CD4-positive, alpha-beta T cell (primary cell): ENCODE data around the gene SRPK2. TPM values are rescaled to one million over a fixed set of nuclear protein-coding genes. Genes with fewer than 3 reads are reported as not detected.

Experiments used
- ATAC-seq: fragments of 200-7000 bp; cut with Tn5 transposase; one replicate; pipeline ENCODE4 v1.10.0; 2022; ENCODE audit warnings: mild to moderate bottlenecking; ENCODE audit not compliant: poor library complexity
- CTCF ChIA-PET: fragments of 350-600 bp; sonication (Branson Sonifier 250); formaldehyde crosslinking; loops from one replicate; lab custom pipeline; 2021; ENCODE audit warnings: antibody characterized with exemption, inconsistent platforms; lab: Charles Lee
- POLR2A ChIA-PET: fragments of 350-600 bp; sonication (Branson Sonifier 250); formaldehyde crosslinking; loops from one replicate; lab custom pipeline; 2021; ENCODE audit warnings: antibody characterized with exemption, inconsistent platforms; lab: Charles Lee
- DNase-seq, 14 experiments: peaks; one replicate each; pipeline ENCODE4 v3.0.0-alpha.2; 2013 to 2020; ENCODE audit warnings: mixed read lengths in 2 of 14
- H3K27ac ChIP-seq, 2 donors: one replicate each; pipeline versions ENCODE4 v1.5.1 to v1.7.0; 2013; ENCODE audit warnings: low read length in 2 of 2, low read depth in 1 of 2, mild to moderate bottlenecking in 1 of 2
- H3K27me3 ChIP-seq, 2 experiments: 1 replicate in 1 of 2; 2 replicates in 1 of 2; pipeline versions ENCODE4 v1.6.1 to v1.7.0; 2013; ENCODE audit warnings: low read length in 2 of 2, control low read depth in 1 of 2, mild to moderate bottlenecking in 1 of 2, moderate library complexity in 1 of 2; ENCODE audit not compliant: insufficient read depth in 2 of 2, control insufficient read depth in 1 of 2
- H3K36me3 ChIP-seq: one replicate; pipeline ENCODE4 v1.6.1; 2013; ENCODE audit warnings: low read length, control low read depth; ENCODE audit not compliant: insufficient read depth
- H3K4me1 ChIP-seq: one replicate; pipeline ENCODE4 v1.6.1; 2013; ENCODE audit warnings: low read length, control low read depth; ENCODE audit not compliant: insufficient read depth
- H3K4me3 ChIP-seq: one replicate; pipeline ENCODE4 v1.5.1; 2013; ENCODE audit warnings: mild to moderate bottlenecking, low read length, moderate library complexity
- H3K9me3 ChIP-seq, 2 experiments: 1 replicate in 1 of 2; 2 replicates in 1 of 2; pipeline versions ENCODE4 v1.6.1 to v1.7.0; 2013; ENCODE audit warnings: low read length in 2 of 2, mild to moderate bottlenecking in 2 of 2, control low read depth in 1 of 2, moderate library complexity in 1 of 2; ENCODE audit not compliant: control insufficient read depth in 1 of 2, insufficient read depth in 1 of 2
- H3K27ac Mint-ChIP-seq: one replicate; pipeline ENCODE4 v1.8.0; 2020; ENCODE audit warnings: mixed read lengths
- H3K27me3 Mint-ChIP-seq: one replicate; pipeline ENCODE4 v1.8.0; 2021; ENCODE audit warnings: mixed read lengths
- H3K36me3 Mint-ChIP-seq: one replicate; pipeline ENCODE4 v1.8.0; 2021; ENCODE audit warnings: low read depth, mixed read lengths
- H3K4me1 Mint-ChIP-seq: one replicate; pipeline ENCODE4 v1.8.0; 2021; ENCODE audit warnings: low read depth, mixed read lengths
- H3K4me3 Mint-ChIP-seq: one replicate; pipeline ENCODE4 v1.8.0; 2020; ENCODE audit warnings: mild to moderate bottlenecking, mixed read lengths
- H3K9me3 Mint-ChIP-seq: one replicate; pipeline ENCODE4 v1.8.0; 2020; ENCODE audit warnings: mixed read lengths
- intact Hi-C, 2 experiments: fragments of 100-400 bp; cut with DNase I in 1 of 2; cut with micrococcal nuclease in 1 of 2; formaldehyde crosslinking; loops; one replicate each; pipeline versions ENCODE4 v1.15.1 to v1.9.0; 2023 to 2025; cut with DNase I, micrococcal nuclease
- total RNA-seq, 174 experiments: library from RNA in 2 of 174; stranded (reverse) in 2 of 174; gene quantifications; one replicate each; pipeline ENCODE4 v1.2.3 and lab custom pipeline; 2021 to 2026
- TF ChIP-seq, protein P1 (sequence below): fragments of 200-600 bp; IDR thresholded peaks from one replicate; pipeline ENCODE4 v1.8.0; 2022; ENCODE audit warnings: antibody characterized with exemption, mild to moderate bottlenecking

SRPK2 gene
- total RNA-seq, 2 experiments from 2014 or later: 39.9 to 40.9 TPM

DNA sequence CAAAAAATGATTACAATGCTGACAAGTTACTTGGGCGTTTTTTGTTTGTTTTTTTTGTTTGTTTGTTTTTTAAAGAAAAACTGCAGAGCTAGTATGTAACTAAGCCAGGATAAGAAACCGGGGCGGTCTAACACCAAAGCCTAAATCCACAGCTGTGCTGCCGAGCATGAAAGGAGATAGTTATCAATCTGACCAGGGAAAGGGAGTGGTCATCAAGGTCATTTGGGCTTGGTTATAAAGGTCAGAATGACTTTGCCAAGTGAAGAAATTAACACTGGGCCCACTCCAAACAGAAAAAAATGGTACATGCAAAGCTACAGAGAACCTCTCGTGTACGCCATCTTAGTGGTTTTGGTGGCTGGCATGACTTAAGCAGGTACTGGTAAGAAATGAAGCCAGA lies 104.7 kb downstream of the SRPK2 start:
- no peaks in the 10 kb centered on the region for H3K9me3 ChIP-seq
- H3K27ac ChIP-seq: no peak overlapping the region
- no peak for ATAC-seq
- intact Hi-C loops: no loop called here
- POLR2A ChIA-PET: interaction anchor here (0.7 to 1.2 kb wide), 2 partner anchors 161 to 301 kb away, joined by 3 to 4 read pairs; no protein-coding TSS in a partner anchor
- H3K27me3 ChIP-seq: no peaks in the 10 kb centered on the region
- Mint-ChIP-seq H3K4me1 (peaks cover 53% of the 10 kb centered on the region), H3K9me3 (no peaks in the 10 kb centered on the region), H3K27me3 (no peaks in the 10 kb centered on the region), H3K27ac (no peak overlapping the region), H3K36me3 (peaks cover 12% of the 10 kb centered on the region), H3K4me3 (no peak overlapping the region)
- TF ChIP-seq, protein P1, sequence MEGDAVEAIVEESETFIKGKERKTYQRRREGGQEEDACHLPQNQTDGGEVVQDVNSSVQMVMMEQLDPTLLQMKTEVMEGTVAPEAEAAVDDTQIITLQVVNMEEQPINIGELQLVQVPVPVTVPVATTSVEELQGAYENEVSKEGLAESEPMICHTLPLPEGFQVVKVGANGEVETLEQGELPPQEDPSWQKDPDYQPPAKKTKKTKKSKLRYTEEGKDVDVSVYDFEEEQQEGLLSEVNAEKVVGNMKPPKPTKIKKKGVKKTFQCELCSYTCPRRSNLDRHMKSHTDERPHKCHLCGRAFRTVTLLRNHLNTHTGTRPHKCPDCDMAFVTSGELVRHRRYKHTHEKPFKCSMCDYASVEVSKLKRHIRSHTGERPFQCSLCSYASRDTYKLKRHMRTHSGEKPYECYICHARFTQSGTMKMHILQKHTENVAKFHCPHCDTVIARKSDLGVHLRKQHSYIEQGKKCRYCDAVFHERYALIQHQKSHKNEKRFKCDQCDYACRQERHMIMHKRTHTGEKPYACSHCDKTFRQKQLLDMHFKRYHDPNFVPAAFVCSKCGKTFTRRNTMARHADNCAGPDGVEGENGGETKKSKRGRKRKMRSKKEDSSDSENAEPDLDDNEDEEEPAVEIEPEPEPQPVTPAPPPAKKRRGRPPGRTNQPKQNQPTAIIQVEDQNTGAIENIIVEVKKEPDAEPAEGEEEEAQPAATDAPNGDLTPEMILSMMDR: no peak
- no peak overlapping the region for H3K4me3 ChIP-seq
- DNase-seq: no peak
- H3K4me1 ChIP-seq: peaks cover 7% of the 10 kb centered on the region
- CTCF ChIA-PET: interaction anchor here (1.0 kb wide), 1 partner anchor 61 kb away, joined by 3 read pairs; no protein-coding TSS in a partner anchor
- H3K36me3 ChIP-seq: no peaks in the 10 kb centered on the region

DNA sequence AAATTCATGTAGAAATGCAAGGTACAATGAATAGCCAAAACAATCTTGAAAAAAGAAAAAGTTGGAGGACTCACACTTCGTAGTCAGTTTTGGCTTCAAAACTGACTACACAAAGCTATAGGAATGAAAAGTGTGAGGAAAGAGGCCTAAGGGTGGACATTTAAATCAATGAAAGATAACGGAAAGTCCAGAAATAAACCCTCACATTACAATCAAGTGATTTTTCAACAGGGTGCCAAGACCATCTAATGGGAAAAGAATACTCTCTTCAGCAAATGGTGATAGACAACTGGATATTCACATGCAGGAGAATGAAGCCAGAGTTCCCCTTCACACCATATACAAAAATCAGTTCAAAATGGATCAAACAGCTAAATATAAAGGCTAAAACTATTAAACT lies 106.8 kb downstream of the SRPK2 start:
- H3K9me3 Mint-ChIP-seq: no peaks in the 10 kb centered on the region
- no peak for ATAC-seq
- intact Hi-C loops: no loop called here
- Histone ChIP-seq H3K4me1 (peaks cover 7% of the 10 kb centered on the region), H3K27ac (no peak overlapping the region), H3K9me3 (no peaks in the 10 kb centered on the region), H3K4me3 (no peak overlapping the region), H3K36me3 (no peaks in the 10 kb centered on the region), H3K27me3 (no peaks in the 10 kb centered on the region)
- no peak overlapping the region for H3K27ac Mint-ChIP-seq
- TF ChIP-seq, protein P1: no peak
- ChIA-PET CTCF (no interaction called here), POLR2A (interaction anchor here (1.3 kb wide), 1 partner anchor 16 kb away, joined by 4 read pairs; no protein-coding TSS in a partner anchor)
- H3K27me3 Mint-ChIP-seq: no peaks in the 10 kb centered on the region
- H3K4me1 Mint-ChIP-seq: peaks cover 51% of the 10 kb centered on the region
- no peak overlapping the region for H3K4me3 Mint-ChIP-seq
- DNase-seq: no peak
- H3K36me3 Mint-ChIP-seq: peaks cover 12% of the 10 kb centered on the region

DNA sequence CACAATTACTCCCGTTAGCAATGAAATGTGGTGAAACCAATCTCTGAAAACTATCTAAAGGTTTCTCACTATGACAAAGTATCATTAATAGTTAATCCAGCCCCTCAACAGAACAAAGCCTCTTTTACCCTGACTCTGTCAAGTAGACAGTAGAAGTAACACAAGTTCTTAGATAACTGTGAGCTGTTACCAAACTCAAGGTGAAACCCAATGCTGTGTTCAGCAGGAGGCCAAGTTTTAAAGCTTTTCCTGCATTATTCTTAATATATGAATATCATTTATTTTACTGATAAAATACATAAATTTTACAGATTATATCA lies 109.1 kb downstream of the SRPK2 start:
- no peaks in the 10 kb centered on the region for H3K27me3 ChIP-seq
- Mint-ChIP-seq H3K9me3 (no peaks in the 10 kb centered on the region), H3K36me3 (peaks cover 12% of the 10 kb centered on the region), H3K4me3 (no peak overlapping the region), H3K4me1 (peaks cover 53% of the 10 kb centered on the region), H3K27ac (no peak overlapping the region), H3K27me3 (no peaks in the 10 kb centered on the region)
- H3K9me3 ChIP-seq: no peaks in the 10 kb centered on the region
- TF ChIP-seq, protein P1: no peak
- H3K36me3 ChIP-seq: peaks cover 7% of the 10 kb centered on the region
- ChIA-PET POLR2A (interaction anchor here (0.6 to 1.4 kb wide), 2 partner anchors 21 to 234 kb away, joined by 3 to 4 read pairs; no protein-coding TSS in a partner anchor), CTCF (interaction anchor here (1.5 kb wide), 1 partner anchor 11 kb away, joined by 4 read pairs; no protein-coding TSS in a partner anchor)
- H3K27ac ChIP-seq: no peak overlapping the region
- intact Hi-C loops: no loop called here
- no peak for ATAC-seq
- DNase-seq: no peak
- H3K4me1 ChIP-seq: peaks cover 7% of the 10 kb centered on the region
- no peak overlapping the region for H3K4me3 ChIP-seq
